ENCODE results near the gene LHFPL3.
"Not testable (repeated sequence)": the region's sequence is repeated elsewhere in the genome, so short reads cannot be mapped to it uniquely, and the experiment has no call there.

Gene LHFPL3

DNA sequence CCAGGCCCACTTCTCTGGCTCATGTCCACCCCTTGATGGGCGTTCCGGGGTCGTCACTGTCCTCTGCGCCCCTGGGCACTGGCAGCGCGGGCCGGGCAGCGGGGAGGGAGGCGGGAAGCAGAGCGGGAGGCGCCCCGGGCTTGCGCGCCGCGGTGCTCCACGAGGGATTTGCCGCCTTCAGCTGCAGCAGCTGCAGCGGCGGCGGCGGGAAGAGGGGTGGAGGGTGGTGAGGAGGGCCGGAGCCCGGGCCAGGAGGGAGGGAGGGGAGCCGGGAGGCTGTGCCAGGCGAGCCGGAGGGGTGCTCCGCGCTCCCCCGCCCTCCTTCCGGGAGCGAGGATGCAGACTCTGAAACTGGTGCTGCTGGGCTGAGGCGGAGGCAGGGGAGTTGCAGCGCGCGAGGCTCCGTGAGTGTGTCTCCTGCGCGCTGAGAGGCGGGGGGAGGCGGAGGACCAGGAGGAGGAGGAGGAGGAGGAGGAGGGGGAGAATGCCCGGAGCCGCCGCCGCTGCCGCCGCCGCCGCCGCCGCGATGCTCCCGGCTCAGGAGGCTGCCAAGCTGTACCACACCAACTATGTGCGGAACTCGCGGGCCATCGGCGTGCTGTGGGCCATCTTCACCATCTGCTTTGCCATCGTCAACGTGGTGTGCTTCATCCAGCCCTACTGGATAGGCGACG, at the start of gene LHFPL3:
Gene LHFPL3 (plus strand): TSS at position 308 of the 674 bp plus-strand sequence.
- Histone ChIP-seq H3K9ac (no peak within 1 kb of the TSS), H3K27ac (no peak within 1 kb of the TSS), H3K4me1 (no peaks in the 10 kb centered on the region), H3K27me3 (no peaks in the 10 kb centered on the region), H3K36me3 (no peaks in the 10 kb centered on the region), H3K9me3 (peaks cover 19% of the 10 kb centered on the region), H3K4me3 (no peak within 1 kb of the TSS), H4K20me1 (no peaks in the 10 kb centered on the region), H3K4me2 (no peak within 1 kb of the TSS)
- TF ChIP-seq Cebpa-rat (IDR thresholded peaks at IDR 0.05): no peak

DNA sequence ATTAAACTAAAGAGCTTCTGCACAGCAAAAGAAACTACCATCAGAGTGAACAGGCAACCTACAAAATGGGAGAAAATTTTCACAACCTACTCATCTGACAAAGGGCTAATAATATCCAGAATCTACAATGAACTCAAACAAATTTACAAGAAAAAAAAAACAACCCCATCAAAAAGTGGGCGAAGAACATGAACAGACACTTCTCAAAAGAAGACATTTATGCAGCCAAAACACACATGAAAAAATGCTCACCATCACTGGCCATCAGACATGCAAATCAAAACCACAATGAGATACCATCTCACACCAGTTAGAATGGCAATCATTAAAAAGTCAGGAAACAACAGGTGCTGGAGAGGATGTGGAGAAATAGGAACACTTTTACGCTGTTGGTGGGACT, 46.7 kb upstream of the LHFPL3 start:
- H3K4me1 ChIP-seq, H3K9me3 ChIP-seq, H3K4me3 ChIP-seq, H3K4me2 ChIP-seq, H3K9ac ChIP-seq, H3K27me3 ChIP-seq, H4K20me1 ChIP-seq, H3K36me3 ChIP-seq, H3K27ac ChIP-seq: not testable (repeated sequence)

DNA sequence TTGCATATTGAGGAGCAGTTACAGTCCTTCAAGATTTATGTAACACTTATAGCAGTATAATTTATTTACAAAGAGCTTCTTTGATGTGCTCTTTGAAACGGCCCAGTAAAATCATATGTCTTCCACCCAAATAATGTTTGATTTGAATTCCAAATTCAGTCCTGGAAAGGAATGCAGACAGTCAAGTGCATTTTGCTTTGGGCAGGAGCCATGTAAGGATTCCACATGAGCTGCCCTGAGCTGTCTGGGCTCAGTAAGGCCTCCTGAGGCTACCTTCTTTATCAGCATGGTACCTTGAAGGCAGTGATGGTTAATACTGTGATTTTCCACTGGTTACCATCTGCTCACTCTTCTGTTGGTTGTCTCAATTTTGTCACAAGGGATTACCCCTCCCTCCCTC, 41.6 kb upstream of the LHFPL3 start:
- Histone ChIP-seq H3K4me2 (no peak overlapping the region), H3K9me3 (no peaks in the 10 kb centered on the region), H4K20me1 (no peaks in the 10 kb centered on the region), H3K27me3 (no peaks in the 10 kb centered on the region), H3K36me3 (no peaks in the 10 kb centered on the region), H3K27ac (no peak overlapping the region), H3K4me3 (no peak overlapping the region), H3K9ac (no peak overlapping the region), H3K4me1 (no peaks in the 10 kb centered on the region)
- TF ChIP-seq Cebpa-rat (IDR thresholded peaks at IDR 0.05): no peak

DNA sequence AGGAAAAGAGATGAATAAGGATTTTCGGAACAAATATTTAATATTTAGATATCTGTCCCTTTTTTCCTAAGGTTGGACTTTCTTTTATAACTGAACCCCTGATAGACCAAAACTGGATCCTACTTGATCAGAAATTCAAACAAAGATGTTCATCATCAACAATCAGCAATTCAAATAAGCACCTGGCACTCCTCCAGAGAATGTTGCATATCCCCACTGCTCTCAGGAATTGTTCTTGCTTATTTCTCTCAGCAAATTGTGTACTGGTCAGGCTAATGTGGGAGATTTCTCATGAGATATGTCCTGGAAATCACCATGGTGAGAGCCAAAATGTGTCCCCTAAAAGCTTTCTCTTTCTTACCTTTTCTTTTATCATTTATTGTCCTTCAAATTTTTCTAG, 40.3 kb upstream of the LHFPL3 start:
- H3K4me1 ChIP-seq: no peaks in the 10 kb centered on the region
- no peaks in the 10 kb centered on the region for H3K9me3 ChIP-seq
- H3K36me3 ChIP-seq: no peaks in the 10 kb centered on the region
- TF ChIP-seq Cebpa-rat (IDR thresholded peaks at IDR 0.05): no peak
- H3K9ac ChIP-seq: no peak overlapping the region
- no peaks in the 10 kb centered on the region for H4K20me1 ChIP-seq
- no peaks in the 10 kb centered on the region for H3K27me3 ChIP-seq
- H3K4me3 ChIP-seq: no peak overlapping the region
- no peak overlapping the region for H3K4me2 ChIP-seq
- no peak overlapping the region for H3K27ac ChIP-seq

DNA sequence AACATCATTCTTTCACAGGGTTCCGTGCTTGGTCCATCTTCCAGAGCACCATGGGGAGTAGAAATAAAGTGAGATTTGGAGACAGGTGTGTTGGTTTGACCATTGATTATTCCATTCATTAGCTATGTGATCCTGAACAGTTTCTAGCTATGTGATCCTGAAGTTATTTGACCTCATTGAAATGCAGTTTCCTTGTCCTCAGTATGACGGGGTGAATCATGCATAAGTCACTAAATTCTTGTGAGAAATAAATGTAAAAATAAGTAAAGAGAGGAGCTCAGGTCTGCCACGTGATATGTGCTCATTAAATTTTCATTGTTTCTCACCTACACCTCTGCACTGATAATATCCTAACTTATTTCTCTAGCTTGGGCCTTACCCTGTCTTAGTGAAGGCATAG, 34.1 kb upstream of the LHFPL3 start:
- Histone ChIP-seq H3K4me3 (no peak overlapping the region), H4K20me1 (no peaks in the 10 kb centered on the region), H3K4me2 (no peak overlapping the region), H3K36me3 (no peaks in the 10 kb centered on the region), H3K27ac (no peak overlapping the region), H3K9me3 (no peaks in the 10 kb centered on the region), H3K27me3 (no peaks in the 10 kb centered on the region), H3K9ac (no peak overlapping the region), H3K4me1 (no peaks in the 10 kb centered on the region)
- TF ChIP-seq Cebpa-rat (IDR thresholded peaks at IDR 0.05): no peak

DNA sequence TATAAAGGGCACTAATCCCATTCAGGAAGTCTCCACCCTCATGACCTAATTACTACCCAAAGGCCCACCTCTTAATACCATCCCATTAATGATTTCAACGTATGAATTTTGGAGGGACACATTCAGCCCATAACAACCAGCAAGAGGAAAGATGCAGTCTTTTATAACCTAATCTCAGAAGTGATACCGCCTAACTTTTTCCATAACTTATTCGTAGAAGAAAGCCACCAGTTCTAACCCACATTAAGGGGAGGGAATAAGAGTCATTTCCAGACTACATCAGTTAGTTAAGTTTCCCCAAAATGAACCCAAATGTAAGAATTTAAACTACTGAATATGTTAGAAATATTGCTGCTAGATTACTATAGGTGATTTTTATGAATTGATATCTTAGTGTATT, 32.1 kb upstream of the LHFPL3 start:
- H4K20me1 ChIP-seq: no peaks in the 10 kb centered on the region
- no peaks in the 10 kb centered on the region for H3K36me3 ChIP-seq
- H3K4me2 ChIP-seq: no peak overlapping the region
- no peak overlapping the region for H3K27ac ChIP-seq
- no peaks in the 10 kb centered on the region for H3K9me3 ChIP-seq
- H3K9ac ChIP-seq: no peak overlapping the region
- H3K4me1 ChIP-seq: no peaks in the 10 kb centered on the region
- no peak for TF ChIP-seq Cebpa-rat (IDR thresholded peaks at IDR 0.05)
- no peak overlapping the region for H3K4me3 ChIP-seq
- no peaks in the 10 kb centered on the region for H3K27me3 ChIP-seq

DNA sequence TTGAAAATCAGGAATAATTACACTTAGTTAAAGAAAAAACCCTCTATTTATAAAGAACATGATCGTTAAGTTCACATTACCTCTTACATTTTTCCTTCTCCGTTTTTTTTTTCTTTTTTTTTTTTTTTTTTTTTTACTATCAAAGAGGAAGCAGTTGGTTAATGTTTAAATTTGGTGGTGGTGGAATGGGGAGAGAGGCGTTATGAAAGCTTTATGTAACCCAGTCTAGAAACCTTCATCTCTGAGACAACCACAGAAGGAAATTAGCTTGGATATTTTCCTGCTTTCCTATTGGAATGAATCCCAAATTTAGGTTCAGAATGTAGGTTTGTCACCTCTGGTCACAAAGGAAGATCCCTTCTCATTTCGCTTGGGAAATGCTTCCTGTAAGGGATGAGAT, 31.5 kb upstream of the LHFPL3 start:
- H3K9me3 ChIP-seq: no peaks in the 10 kb centered on the region
- no peaks in the 10 kb centered on the region for H3K27me3 ChIP-seq
- H3K4me2 ChIP-seq: no peak overlapping the region
- no peak overlapping the region for H3K27ac ChIP-seq
- no peaks in the 10 kb centered on the region for H3K36me3 ChIP-seq
- no peak for TF ChIP-seq Cebpa-rat (IDR thresholded peaks at IDR 0.05)
- H4K20me1 ChIP-seq: no peaks in the 10 kb centered on the region
- H3K4me3 ChIP-seq: no peak overlapping the region
- no peak overlapping the region for H3K9ac ChIP-seq
- H3K4me1 ChIP-seq: no peaks in the 10 kb centered on the region

DNA sequence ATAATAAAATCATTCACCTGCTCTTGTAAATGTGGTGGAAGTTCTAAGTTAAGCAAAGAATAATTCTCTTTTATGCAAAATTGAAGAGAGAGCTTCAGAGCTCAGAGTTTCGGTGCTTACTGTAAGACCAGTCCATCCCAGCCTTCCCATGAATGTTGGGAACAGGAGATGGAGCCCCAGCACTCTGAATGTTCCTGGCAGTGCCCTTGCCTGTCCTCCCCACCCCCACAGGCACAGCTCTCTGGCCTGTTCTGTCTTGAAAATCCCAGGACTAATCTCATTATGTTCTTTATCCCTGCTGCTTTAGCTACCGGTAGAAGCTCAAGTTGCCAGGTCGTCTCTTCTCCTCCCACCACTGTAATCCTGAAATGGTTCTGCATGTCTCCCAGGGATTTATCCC, 29.1 kb upstream of the LHFPL3 start:
- H3K4me1 ChIP-seq: no peaks in the 10 kb centered on the region
- H3K36me3 ChIP-seq: no peaks in the 10 kb centered on the region
- H3K9me3 ChIP-seq: no peaks in the 10 kb centered on the region
- H3K9ac ChIP-seq: no peak overlapping the region
- no peak for TF ChIP-seq Cebpa-rat (IDR thresholded peaks at IDR 0.05)
- no peaks in the 10 kb centered on the region for H4K20me1 ChIP-seq
- no peak overlapping the region for H3K27ac ChIP-seq
- H3K4me3 ChIP-seq: no peak overlapping the region
- no peaks in the 10 kb centered on the region for H3K27me3 ChIP-seq
- no peak overlapping the region for H3K4me2 ChIP-seq

DNA sequence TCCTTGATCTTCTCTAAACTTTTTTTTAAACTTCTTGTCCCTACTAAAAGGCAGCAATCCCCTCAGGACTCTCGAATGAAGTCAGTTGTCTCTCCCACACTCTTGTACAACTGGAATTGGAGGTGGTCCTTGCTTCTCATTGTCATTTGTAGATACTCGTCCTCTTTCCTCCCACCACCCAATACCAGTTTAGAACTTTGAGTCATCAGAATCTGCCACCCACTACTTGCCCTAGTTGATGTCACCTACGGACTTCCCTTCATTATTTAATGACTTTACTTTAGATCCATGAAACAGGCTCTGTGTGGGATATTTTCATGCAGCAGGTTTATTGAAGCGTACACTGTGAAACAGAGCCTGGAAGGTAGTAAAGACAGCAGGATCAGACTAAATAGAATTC, 28.6 kb upstream of the LHFPL3 start:
- Histone ChIP-seq H3K27ac (no peak overlapping the region), H3K4me3 (no peak overlapping the region), H3K9ac (no peak overlapping the region), H3K36me3 (no peaks in the 10 kb centered on the region), H3K4me2 (no peak overlapping the region), H4K20me1 (no peaks in the 10 kb centered on the region), H3K27me3 (no peaks in the 10 kb centered on the region), H3K4me1 (no peaks in the 10 kb centered on the region), H3K9me3 (no peaks in the 10 kb centered on the region)
- TF ChIP-seq Cebpa-rat (IDR thresholded peaks at IDR 0.05): no peak

DNA sequence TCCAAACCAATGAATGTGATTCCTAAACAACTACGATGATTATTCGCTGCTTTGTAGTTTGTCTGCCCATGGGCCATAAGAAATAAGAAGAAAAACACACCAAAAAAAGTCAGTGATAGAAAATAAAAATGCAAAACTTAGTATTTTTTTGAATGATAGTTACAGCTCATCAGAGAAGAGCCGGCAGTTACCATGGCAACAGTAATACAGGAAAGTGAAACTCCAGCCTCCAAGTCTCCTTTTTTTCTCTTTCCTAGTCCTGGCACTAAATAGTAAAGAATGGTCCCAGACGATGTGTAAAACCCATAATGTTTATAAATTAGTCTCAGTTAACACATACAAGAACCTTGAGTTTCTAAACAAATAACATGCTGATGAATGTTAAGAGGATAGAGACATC, 21.6 kb upstream of the LHFPL3 start:
- Histone ChIP-seq H4K20me1 (no peaks in the 10 kb centered on the region), H3K9me3 (no peaks in the 10 kb centered on the region), H3K36me3 (no peaks in the 10 kb centered on the region), H3K9ac (no peak overlapping the region), H3K4me2 (no peak overlapping the region), H3K27ac (no peak overlapping the region), H3K4me1 (no peaks in the 10 kb centered on the region), H3K4me3 (no peak overlapping the region), H3K27me3 (no peaks in the 10 kb centered on the region)
- TF ChIP-seq Cebpa-rat (IDR thresholded peaks at IDR 0.05): no peak

Measured in BLaER1 (cell line).